Activated CD4-positive, alpha-beta memory T cell treated with anti-CD3 and anti-CD28 coated beads for 36 hours (primary cell): ENCODE data around the gene PTPN9. TPM values are rescaled to one million over a fixed set of nuclear protein-coding genes. Genes with fewer than 3 reads are reported as not detected.
"Not testable (repeated sequence)": the region's sequence is repeated elsewhere in the genome, so short reads cannot be mapped to it uniquely, and the experiment has no call there.

ENCODE experiments used
- CTCF ChIA-PET: fragments of 350-600 bp; sonication (Branson Sonifier 250); formaldehyde crosslinking; loops from one replicate; lab custom pipeline; 2021; ENCODE audit warnings: antibody characterized with exemption, inconsistent platforms; lab: Charles Lee
- POLR2A ChIA-PET: fragments of 350-600 bp; sonication (Branson Sonifier 250); formaldehyde crosslinking; loops from one replicate; lab custom pipeline; 2021; ENCODE audit warnings: antibody characterized with exemption; lab: Charles Lee
- DNase-seq: peaks from one replicate; pipeline ENCODE4 v3.0.0-alpha.2; 2020
- H3K27ac Mint-ChIP-seq: one replicate; pipeline ENCODE4 v1.8.0; 2021; ENCODE audit warnings: mixed read lengths
- H3K27me3 Mint-ChIP-seq: one replicate; pipeline ENCODE4 v1.8.0; 2021; ENCODE audit warnings: mixed read lengths
- H3K36me3 Mint-ChIP-seq: one replicate; pipeline ENCODE4 v1.8.0; 2021; ENCODE audit warnings: mixed read lengths
- H3K4me1 Mint-ChIP-seq: one replicate; pipeline ENCODE4 v1.8.0; 2021; ENCODE audit warnings: low read depth, mixed read lengths
- H3K4me3 Mint-ChIP-seq: one replicate; pipeline ENCODE4 v1.8.0; 2021; ENCODE audit warnings: mild to moderate bottlenecking, mixed read lengths
- H3K9me3 Mint-ChIP-seq: one replicate; pipeline ENCODE4 v1.8.0; 2021; ENCODE audit warnings: mixed read lengths
- intact Hi-C: fragments of 100-400 bp; cut with micrococcal nuclease; formaldehyde crosslinking; loops from one replicate; pipeline ENCODE4 v1.15.1; 2023
- total RNA-seq, 2 experiments: library from RNA; stranded (reverse); gene quantifications; one replicate each; pipeline ENCODE4 v1.2.3, GENCODE V29; 2021

Gene PTPN9
- total RNA-seq, 2 experiments from 2014 or later = 19.2 to 20.9 TPM

- H3K4me3 Mint-ChIP-seq = peak overlapping the region; percentile 91
- POLR2A ChIA-PET = interaction anchor here (0.6 to 2.7 kb wide), 12 partner anchors 13 to 210 kb away, joined by 3 to 18 read pairs (median 4); partner anchors contain the start of genes IMP3, MAN2C1 and SNX33
- peak; percentile 42 for DNase-seq
- H3K36me3 Mint-ChIP-seq = peaks cover 6% of the 10 kb centered on the region
- peak overlapping the region; percentile 93 for H3K27ac Mint-ChIP-seq
- no peaks in the 10 kb centered on the region for H3K9me3 Mint-ChIP-seq
- CTCF ChIA-PET = interaction anchor here (0.8 to 4.2 kb wide), 17 partner anchors 10 to 210 kb away, joined by 3 to 19 read pairs (median 4); partner anchors contain the start of genes IMP3, MAN2C1, SIN3A and SNX33
- intact Hi-C loops = loop anchor here (2.0 kb wide), 2 partner anchors 62 to 124 kb away; partner anchors contain the start of gene IMP3
- H3K4me1 Mint-ChIP-seq = peaks cover 25% of the 10 kb centered on the region
- H3K27me3 Mint-ChIP-seq = no peaks in the 10 kb centered on the region
Observed at GRCh38 chr15:75578173-75578947, 755 bp downstream of the PTPN9 start.

DNA sequence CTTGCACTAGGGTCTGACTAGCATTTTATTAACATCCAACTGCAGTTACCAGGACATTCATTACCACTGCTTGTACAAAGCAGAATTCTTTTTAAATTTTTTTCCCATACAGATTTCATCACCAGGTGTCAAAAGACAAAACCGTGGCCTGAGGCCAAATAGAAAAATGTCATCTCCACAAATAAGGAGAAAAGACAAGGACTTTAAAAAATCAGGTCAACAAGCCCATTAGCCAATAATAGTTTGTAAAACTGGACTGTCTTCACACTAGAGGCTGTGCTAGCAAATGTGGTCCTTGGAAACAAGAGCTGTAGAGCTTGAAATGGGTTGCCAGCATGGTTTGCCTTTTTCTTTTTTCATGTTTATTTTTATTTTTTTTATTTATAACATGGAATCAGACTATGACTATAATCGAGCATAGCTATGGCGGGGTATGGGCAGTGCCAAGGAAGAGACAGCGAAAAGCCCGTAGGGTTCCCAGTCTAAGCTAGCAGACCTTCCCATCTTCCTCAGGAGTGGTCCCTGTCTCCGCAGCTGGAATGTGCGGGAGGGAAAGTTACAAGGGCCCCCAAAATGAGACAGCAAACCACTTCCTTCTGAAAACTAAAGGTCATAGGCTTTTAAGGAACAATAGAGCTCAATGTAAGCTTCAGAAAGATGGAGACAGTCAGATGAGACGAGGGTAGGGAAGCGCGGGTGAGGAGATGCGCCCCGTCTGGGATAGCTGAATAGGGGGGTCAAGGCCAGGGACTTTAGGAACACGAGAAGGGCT, 1.5 kb downstream of the PTPN9 start:
- Mint-ChIP-seq H3K9me3 (no peaks in the 10 kb centered on the region), H3K27ac (peak overlapping the region; percentile 93), H3K27me3 (no peaks in the 10 kb centered on the region), H3K36me3 (peaks cover 6% of the 10 kb centered on the region), H3K4me1 (peaks cover 30% of the 10 kb centered on the region), H3K4me3 (peak overlapping the region; percentile 91)
- DNase-seq = peak; percentile 13
- intact Hi-C loops = loop anchor here (2.0 kb wide), 2 partner anchors 63 to 123 kb away; partner anchors contain the start of gene IMP3
- ChIA-PET POLR2A (interaction anchor here (1.0 to 2.7 kb wide), 5 partner anchors 12 to 209 kb away, joined by 4 to 18 read pairs (median 6); partner anchors contain the start of genes IMP3 and MAN2C1), CTCF (interaction anchor here (1.0 to 4.2 kb wide), 7 partner anchors 13 to 209 kb away, joined by 5 to 19 read pairs (median 12); partner anchors contain the start of genes IMP3, MAN2C1 and SIN3A)

DNA sequence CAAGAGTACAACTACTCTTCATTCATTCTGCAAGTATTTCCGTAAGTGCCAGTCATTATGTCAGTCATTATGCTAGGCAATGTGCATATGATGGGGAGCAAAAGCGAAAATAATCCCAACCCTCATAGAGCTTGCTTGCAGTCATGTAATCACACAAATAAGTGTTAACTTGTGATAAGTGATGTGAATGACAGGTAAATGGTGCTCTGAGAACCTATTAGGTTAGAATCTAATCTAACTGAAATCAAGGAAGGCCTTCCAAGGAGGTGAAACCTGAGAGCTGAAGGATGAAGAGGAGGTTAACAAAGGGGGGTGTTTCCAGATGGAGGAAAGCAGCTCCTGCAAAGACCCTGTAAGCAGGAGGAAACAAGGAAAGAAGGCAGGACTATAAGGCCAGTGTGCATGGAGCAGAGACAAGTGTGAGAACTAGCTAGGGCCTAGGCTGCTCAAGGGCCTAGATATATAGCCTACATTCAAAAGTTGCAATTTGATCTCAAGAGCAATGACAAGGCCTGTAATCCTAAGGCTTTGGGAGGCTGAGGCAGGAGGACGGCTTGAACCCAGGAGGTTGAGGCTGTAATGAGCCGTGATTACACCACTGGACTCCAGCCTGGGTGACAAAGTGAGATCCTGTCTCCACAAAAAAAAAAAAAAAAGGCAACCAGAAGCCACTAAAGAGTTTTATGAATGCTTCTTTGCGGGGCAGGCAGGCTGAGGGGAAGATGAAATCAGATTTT, 5.3 kb downstream of the PTPN9 start:
- Mint-ChIP-seq H3K27ac (peak overlapping the region; percentile 4), H3K4me1 (peaks cover 28% of the 10 kb centered on the region), H3K27me3 (no peaks in the 10 kb centered on the region), H3K4me3 (no peak overlapping the region), H3K36me3 (peaks cover 9% of the 10 kb centered on the region), H3K9me3 (no peaks in the 10 kb centered on the region)
- DNase-seq = no peak
- ChIA-PET POLR2A (no interaction called here), CTCF (interaction anchor here (1.1 kb wide), 1 partner anchor 24 kb away, joined by 3 read pairs; no protein-coding TSS in a partner anchor)
- intact Hi-C loops = no loop called here

- POLR2A ChIA-PET = no interaction called here
Observed at GRCh38 chr15:75570126-75570845, 8.8 kb downstream of the PTPN9 start.

DNA sequence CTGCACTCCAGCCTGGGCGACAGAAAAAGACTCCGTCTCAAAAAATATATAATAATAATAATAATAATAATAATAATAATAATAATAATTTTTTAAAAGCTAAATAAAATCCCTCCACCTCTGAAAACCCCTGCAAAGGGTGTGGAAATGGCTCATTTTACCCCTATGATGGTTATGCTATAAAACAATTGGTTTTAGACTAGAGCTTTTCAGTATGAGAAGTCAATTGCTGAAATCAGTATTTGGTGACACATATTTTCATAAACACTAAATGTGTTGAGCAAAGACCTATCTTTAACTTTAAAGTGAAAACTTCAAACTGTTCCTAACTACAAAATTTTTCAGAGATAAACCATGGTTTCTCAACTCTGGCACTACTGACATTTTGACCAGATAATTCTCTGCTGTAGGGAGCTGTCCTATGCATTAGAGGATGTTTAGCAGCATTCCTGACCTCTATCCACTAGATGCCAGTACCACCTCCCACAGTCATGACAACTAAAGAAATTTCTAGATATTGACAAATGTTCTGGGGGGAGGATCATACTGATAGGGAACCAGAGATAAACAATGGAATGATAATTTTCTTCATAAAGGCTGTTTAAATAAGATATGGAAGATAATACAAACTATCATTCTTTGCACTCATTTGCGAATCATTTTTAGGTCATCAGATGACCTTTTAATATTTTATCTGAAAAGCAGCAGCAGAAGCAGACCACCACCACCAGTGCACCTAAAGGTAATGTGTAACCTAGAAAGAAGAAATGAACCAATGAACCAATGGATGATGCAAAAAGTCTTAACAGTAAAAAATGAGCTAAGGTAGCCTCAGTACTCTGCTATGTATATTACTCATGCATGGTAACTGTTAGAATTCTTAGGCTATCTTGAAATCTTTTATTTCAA, 13.8 kb downstream of the PTPN9 start:
- Mint-ChIP-seq H3K4me1 (peaks cover 15% of the 10 kb centered on the region), H3K27me3 (no peaks in the 10 kb centered on the region), H3K36me3 (peaks cover 4% of the 10 kb centered on the region), H3K4me3 (no peak overlapping the region), H3K27ac (peak overlapping the region; percentile 38), H3K9me3 (no peaks in the 10 kb centered on the region)
- ChIA-PET POLR2A (interaction anchor here (1.4 kb wide), 1 partner anchor 13 kb away, joined by 5 read pairs; the partner anchor contains the start of gene PTPN9), CTCF (interaction anchor here (0.6 to 1.6 kb wide), 3 partner anchors 12 to 663 kb away, joined by 3 to 5 read pairs (median 3); partner anchors contain the start of gene PTPN9)
- intact Hi-C loops = no loop called here
- no peak for DNase-seq

More at GRCh38 chr15:75570126-75570845, 8.8 kb downstream of the PTPN9 start:
- no peak overlapping the region for H3K4me3 Mint-ChIP-seq
- no peak overlapping the region for H3K27ac Mint-ChIP-seq
- H3K27me3 Mint-ChIP-seq = no peaks in the 10 kb centered on the region
- peaks cover 29% of the 10 kb centered on the region for H3K4me1 Mint-ChIP-seq
- no peaks in the 10 kb centered on the region for H3K9me3 Mint-ChIP-seq
- no peak for DNase-seq
- intact Hi-C loops = no loop called here
- H3K36me3 Mint-ChIP-seq = peaks cover 4% of the 10 kb centered on the region
- CTCF ChIA-PET = no interaction called here

DNA sequence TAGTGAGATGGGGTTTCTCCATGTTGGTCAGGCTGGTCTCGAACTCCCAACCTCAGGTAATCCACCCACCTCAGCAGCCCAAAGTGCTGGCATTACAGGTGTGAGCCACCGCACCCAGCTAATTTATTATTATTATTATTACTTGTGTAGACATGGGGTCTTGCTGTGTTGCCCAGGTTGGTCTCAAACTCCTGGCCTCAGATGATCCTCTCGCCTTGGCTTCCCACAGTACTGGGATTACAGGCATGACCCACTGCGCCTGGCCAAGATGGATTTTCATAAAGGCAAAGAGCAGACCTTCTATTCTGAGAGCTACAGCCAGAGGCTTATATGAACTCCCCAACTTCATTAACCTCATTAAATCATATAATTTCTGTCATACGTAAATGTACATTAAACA, 17.2 kb downstream of the PTPN9 start:
- Mint-ChIP-seq H3K9me3 (no peaks in the 10 kb centered on the region), H3K36me3 (no peaks in the 10 kb centered on the region), H3K27me3 (no peaks in the 10 kb centered on the region), H3K27ac (no peak overlapping the region), H3K4me1 (peaks cover 11% of the 10 kb centered on the region), H3K4me3 (no peak overlapping the region)
- DNase-seq = no peak
- CTCF ChIA-PET = interaction anchor here (0.7 kb wide), 1 partner anchor 23 kb away, joined by 3 read pairs; no protein-coding TSS in a partner anchor
- intact Hi-C loops = no loop called here
- POLR2A ChIA-PET = no interaction called here

DNA sequence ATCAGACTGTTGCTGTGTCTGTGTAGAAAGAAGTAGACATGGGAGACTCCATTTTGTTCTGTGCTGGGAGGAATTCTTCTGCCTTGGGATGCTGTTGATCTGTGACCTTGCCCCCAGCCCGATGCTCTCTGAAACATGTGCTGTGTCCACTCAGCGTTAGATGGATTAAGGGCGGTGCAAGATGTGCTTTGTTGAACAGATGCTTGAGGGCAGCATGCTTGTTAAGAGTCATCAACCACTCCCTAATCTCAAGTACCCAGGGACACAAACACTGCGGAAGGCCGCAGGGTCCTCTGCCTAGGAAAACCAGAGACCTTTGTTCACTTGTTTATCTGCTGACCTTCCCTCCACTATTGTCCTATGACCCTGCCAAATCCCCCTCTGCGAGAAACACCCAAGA, 19.8 kb downstream of the PTPN9 start:
- intact Hi-C loops, H3K9me3 Mint-ChIP-seq, H3K27me3 Mint-ChIP-seq, H3K4me3 Mint-ChIP-seq, H3K4me1 Mint-ChIP-seq, H3K36me3 Mint-ChIP-seq, POLR2A ChIA-PET, CTCF ChIA-PET, H3K27ac Mint-ChIP-seq, DNase-seq: not testable (repeated sequence)

DNA sequence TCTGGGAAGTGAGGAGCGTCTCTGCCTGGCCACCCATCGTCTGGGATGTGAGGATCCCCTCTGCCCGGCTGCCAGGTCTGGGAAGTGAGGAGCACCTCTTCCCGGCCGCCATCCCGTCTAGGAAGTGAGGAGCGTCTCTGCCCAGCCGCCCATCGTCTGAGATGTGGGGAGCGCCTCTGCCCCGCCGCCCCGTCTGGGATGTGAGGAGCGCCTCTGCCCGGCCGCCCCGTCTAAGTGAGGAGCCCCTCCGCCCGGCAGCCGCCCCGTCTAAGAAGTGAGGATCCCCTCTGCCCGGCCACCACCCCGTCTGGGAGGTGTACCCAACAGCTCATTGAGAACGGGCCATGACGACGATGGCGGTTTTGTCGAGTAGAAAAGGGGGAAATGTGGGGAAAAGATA, 20.2 kb downstream of the PTPN9 start:
- H3K4me3 Mint-ChIP-seq, H3K27me3 Mint-ChIP-seq, H3K27ac Mint-ChIP-seq, H3K36me3 Mint-ChIP-seq, H3K9me3 Mint-ChIP-seq, CTCF ChIA-PET, POLR2A ChIA-PET, DNase-seq, H3K4me1 Mint-ChIP-seq, intact Hi-C loops: not testable (repeated sequence)

GRCh38 chr15:75554717-75555116, 24.4 kb downstream of the PTPN9 start:
- intact Hi-C loops = no loop called here
- no peak for DNase-seq
- Mint-ChIP-seq H3K27ac (no peak overlapping the region), H3K4me3 (no peak overlapping the region), H3K4me1 (peaks cover 3% of the 10 kb centered on the region), H3K9me3 (no peaks in the 10 kb centered on the region), H3K36me3 (no peaks in the 10 kb centered on the region), H3K27me3 (no peaks in the 10 kb centered on the region)
- ChIA-PET POLR2A (no interaction called here), CTCF (no interaction called here)

- DNase-seq = no peak
- H3K9me3 Mint-ChIP-seq = no peaks in the 10 kb centered on the region
- intact Hi-C loops = no loop called here
- no peaks in the 10 kb centered on the region for H3K27me3 Mint-ChIP-seq
- POLR2A ChIA-PET = no interaction called here
- H3K27ac Mint-ChIP-seq = no peak overlapping the region
- H3K36me3 Mint-ChIP-seq = no peaks in the 10 kb centered on the region
- H3K4me1 Mint-ChIP-seq = peaks cover 3% of the 10 kb centered on the region
- no peak overlapping the region for H3K4me3 Mint-ChIP-seq
- CTCF ChIA-PET = no interaction called here
Observed at GRCh38 chr15:75553659-75554058, 25.5 kb downstream of the PTPN9 start.
